Measurements from ENCODE around the gene LMF1.
A peak's percentile ranks its signal among the peaks of the same experiment; 100 is the strongest.

The LMF1 gene

DNA sequence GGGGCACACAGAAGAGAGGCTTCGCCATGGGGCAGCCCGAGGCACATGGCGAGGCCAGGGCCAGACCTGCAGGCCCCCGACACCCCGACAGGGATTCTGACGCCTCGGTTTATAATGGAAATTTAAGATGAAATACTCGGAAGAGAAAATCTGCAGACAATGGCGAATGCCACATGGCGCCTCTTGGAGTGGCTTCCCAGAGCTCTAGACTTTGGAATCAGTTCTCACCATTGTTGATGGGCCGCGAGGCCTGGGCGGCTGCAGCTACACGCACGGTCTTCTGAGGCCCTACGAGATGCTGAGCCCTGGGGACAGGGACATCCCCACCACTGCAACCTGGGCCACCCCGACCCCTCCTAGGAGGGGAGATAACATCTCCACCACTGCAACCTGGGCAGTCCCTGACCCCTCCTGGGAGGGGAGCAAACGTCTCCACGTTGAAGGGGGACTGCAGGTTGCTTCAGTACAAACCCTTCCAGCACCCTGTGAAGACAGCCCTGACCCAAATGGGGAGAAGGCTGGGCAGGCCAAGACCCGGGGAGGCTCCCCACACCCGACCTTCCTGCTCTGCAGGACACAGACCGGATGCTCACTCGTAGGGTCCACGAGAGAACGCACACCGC lies 56.9 kb downstream of the LMF1 start:
- Histone ChIP-seq H3K4me3 (ENCODE audit: severe bottlenecking) (no peak overlapping the region), H3K4me1 (ENCODE audit: insufficient read depth, poor library complexity, severe bottlenecking) (no peaks in the 10 kb centered on the region), H3K27me3 (ENCODE audit: insufficient read depth, poor library complexity, severe bottlenecking) (no peaks in the 10 kb centered on the region), H3K27ac (ENCODE audit: poor library complexity, severe bottlenecking) (no peak overlapping the region), H3K36me3 (ENCODE audit: low read depth) (no peaks in the 10 kb centered on the region), H3K9me3 (ENCODE audit: severe bottlenecking) (no peaks in the 10 kb centered on the region)
- peak; percentile 59 for DNase-seq (ENCODE audit: low spot score)
- no peak for ATAC-seq (ENCODE audit: low read depth)
- TF ChIP-seq, protein P1, sequence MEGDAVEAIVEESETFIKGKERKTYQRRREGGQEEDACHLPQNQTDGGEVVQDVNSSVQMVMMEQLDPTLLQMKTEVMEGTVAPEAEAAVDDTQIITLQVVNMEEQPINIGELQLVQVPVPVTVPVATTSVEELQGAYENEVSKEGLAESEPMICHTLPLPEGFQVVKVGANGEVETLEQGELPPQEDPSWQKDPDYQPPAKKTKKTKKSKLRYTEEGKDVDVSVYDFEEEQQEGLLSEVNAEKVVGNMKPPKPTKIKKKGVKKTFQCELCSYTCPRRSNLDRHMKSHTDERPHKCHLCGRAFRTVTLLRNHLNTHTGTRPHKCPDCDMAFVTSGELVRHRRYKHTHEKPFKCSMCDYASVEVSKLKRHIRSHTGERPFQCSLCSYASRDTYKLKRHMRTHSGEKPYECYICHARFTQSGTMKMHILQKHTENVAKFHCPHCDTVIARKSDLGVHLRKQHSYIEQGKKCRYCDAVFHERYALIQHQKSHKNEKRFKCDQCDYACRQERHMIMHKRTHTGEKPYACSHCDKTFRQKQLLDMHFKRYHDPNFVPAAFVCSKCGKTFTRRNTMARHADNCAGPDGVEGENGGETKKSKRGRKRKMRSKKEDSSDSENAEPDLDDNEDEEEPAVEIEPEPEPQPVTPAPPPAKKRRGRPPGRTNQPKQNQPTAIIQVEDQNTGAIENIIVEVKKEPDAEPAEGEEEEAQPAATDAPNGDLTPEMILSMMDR (IDR thresholded peaks at IDR 0.05; ENCODE audit: poor library complexity, severe bottlenecking), result no peak

DNA sequence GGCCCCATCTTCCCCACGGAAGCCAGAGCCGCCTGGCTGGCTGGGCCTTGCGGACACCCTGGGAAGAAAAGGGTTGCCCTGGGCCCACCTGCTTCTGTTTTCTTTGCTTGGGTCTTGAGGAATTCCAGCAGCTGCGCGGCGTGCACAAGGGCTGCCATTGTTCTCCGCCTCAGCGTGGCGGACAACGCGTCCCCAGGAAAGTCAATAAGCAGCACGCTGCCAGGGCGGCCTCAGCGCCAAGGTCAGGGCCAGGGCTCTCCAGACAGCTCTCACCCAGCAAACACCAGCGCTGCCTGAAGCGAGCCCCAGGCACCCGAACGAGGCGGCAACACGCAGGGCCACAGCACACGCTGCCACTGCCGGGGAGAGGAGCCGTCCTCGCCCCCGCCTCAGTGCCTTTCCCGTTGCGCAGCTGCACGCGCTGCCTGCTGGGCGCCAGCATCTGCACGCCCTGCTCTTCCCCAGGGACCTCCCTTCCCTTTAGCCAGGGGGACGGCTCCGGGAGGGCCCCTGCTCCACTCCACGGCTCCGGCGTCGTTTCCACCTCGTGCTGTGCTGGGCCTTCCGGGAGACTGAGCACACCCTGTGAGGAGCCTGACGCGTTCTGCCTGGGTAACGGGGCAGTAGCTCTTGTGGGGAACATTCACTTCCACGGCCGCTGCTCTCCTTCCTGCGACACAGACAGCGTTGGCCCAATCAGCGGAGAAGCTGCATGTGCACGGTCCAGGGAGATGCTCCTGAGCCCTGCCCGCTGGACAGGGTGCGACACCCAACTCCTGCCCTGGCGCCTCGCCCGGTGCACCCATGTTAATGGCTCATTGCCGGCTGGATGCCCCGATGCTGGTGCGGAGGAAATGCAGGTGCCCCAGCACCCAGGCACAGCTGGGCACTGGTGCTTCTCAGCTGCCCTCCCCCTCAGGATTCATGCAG lies 57.8 kb downstream of the LMF1 start:
- no peaks in the 10 kb centered on the region for H3K9me3 ChIP-seq (ENCODE audit: severe bottlenecking)
- no peaks in the 10 kb centered on the region for H3K27me3 ChIP-seq (ENCODE audit: insufficient read depth, poor library complexity, severe bottlenecking)
- H3K27ac ChIP-seq (ENCODE audit: poor library complexity, severe bottlenecking), result no peak overlapping the region
- no peaks in the 10 kb centered on the region for H3K4me1 ChIP-seq (ENCODE audit: insufficient read depth, poor library complexity, severe bottlenecking)
- no peak overlapping the region for H3K4me3 ChIP-seq (ENCODE audit: severe bottlenecking)
- TF ChIP-seq, protein P1 (IDR thresholded peaks at IDR 0.05; ENCODE audit: poor library complexity, severe bottlenecking), result no peak
- H3K36me3 ChIP-seq (ENCODE audit: low read depth), result no peaks in the 10 kb centered on the region
- ATAC-seq (ENCODE audit: low read depth) (no peak; the same call in 2 of the 3 replicates), DNase-seq (ENCODE audit: low spot score) (peak; percentile 58)

DNA sequence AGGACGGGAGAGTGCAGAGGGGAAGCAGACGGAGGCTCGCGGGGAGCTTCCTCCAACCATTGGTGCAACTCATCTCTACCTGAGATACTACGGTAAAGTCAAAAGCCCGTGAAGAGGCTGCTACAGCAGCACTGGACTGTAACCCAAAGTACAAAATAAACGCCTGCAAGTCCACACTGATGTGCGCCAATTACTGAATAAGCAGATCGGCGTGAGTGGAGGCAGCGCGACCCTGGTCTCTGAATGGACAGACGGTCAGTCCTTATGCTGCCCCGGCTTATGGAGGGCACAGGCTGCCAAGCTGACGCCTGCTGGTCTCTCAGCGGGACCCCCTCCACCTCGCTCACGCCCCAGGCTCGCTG lies 58.5 kb downstream of the LMF1 start:
- no peaks in the 10 kb centered on the region for H3K36me3 ChIP-seq (ENCODE audit: low read depth)
- H3K27ac ChIP-seq (ENCODE audit: poor library complexity, severe bottlenecking), result no peak overlapping the region
- DNase-seq (ENCODE audit: low spot score) (peak; percentile 49), ATAC-seq (ENCODE audit: low read depth) (no peak)
- TF ChIP-seq, protein P1 (IDR thresholded peaks at IDR 0.05; ENCODE audit: poor library complexity, severe bottlenecking), result no peak
- H3K4me3 ChIP-seq (ENCODE audit: severe bottlenecking), result no peak overlapping the region
- no peaks in the 10 kb centered on the region for H3K9me3 ChIP-seq (ENCODE audit: severe bottlenecking)
- H3K27me3 ChIP-seq (ENCODE audit: insufficient read depth, poor library complexity, severe bottlenecking), result no peaks in the 10 kb centered on the region
- H3K4me1 ChIP-seq (ENCODE audit: insufficient read depth, poor library complexity, severe bottlenecking), result no peaks in the 10 kb centered on the region

DNA sequence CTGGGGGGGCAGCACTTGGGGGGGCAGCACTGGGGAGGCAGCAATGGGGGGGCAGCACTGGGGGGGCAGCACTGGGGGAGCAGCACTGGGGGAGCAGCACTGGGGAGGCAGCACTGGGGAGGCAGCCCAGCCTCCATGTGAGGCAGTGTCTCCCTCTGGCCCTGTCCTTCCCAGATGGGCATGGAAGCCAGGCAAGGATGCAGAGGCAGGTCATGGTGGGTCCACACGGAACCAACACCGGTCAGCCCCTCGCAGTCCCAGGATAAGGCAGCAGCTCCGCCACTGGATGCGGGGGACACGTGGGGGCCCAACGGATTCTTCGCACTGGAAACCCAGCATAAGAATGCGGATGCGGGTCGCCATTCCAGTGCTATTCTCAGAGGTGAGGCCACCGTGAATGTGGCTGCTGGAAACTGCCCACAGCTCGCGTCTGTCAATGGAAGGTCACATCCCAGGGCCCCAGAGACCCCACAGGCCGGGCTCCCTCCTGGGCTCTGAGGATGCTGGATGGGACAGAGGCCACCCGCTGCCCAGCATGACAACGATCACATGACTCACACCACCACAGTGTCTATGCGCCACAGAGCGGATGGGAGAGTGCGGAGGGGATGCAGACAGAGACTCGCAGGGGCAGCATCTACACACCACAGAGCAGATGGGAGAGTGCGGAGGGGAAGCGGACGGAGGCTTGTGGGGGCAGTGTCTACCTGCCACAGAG lies 59.0 kb downstream of the LMF1 start:
- Histone ChIP-seq H3K27me3 (ENCODE audit: insufficient read depth, poor library complexity, severe bottlenecking) (no peaks in the 10 kb centered on the region), H3K4me3 (ENCODE audit: severe bottlenecking) (no peak overlapping the region), H3K9me3 (ENCODE audit: severe bottlenecking) (no peaks in the 10 kb centered on the region), H3K27ac (ENCODE audit: poor library complexity, severe bottlenecking) (no peak overlapping the region), H3K4me1 (ENCODE audit: insufficient read depth, poor library complexity, severe bottlenecking) (no peaks in the 10 kb centered on the region), H3K36me3 (ENCODE audit: low read depth) (no peaks in the 10 kb centered on the region)
- TF ChIP-seq, protein P1 (IDR thresholded peaks at IDR 0.05; ENCODE audit: poor library complexity, severe bottlenecking), result no peak
- ATAC-seq (ENCODE audit: low read depth) (no peak), DNase-seq (ENCODE audit: low spot score) (peak; percentile 54)

Data from RWPE2 (cell line).